GM12801 (cell line): ENCODE measurements around the gene CPED1.

Source experiments
- CTCF ChIP-seq: IDR thresholded peaks from one replicate; pipeline ENCODE4 v1.5.1; 2011; ENCODE audit warnings: control low read depth; ENCODE audit not compliant: insufficient read length; ENCODE audit errors: extremely low read depth

Gene CPED1

DNA sequence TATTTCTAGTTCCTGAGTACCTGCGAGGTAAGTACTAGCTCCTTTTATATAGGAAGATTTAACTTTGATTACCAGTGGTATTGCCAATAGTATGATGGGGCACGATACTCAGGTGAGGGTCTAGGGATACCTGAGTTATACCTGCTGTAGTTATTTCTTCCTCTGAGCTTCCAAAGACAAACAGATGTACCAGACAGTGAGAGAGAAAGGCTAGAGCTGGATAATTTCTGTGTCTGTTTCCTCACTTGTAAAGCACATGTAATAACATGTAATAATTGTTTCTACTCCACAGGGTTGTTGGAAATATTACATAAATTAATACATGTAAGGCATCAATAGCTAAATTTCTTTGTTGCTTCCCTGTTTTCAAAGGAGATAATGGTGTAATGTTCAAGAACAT is 53.7 kb downstream of the CPED1 start:
- TF ChIP-seq CTCF = no peak

GRCh38 chr7:121042899-121043298 is 54.4 kb downstream of the CPED1 start:
- TF ChIP-seq CTCF = no peak

GRCh38 chr7:121043314-121044234 is 55.1 kb downstream of the CPED1 start:
- no peak for TF ChIP-seq CTCF

DNA sequence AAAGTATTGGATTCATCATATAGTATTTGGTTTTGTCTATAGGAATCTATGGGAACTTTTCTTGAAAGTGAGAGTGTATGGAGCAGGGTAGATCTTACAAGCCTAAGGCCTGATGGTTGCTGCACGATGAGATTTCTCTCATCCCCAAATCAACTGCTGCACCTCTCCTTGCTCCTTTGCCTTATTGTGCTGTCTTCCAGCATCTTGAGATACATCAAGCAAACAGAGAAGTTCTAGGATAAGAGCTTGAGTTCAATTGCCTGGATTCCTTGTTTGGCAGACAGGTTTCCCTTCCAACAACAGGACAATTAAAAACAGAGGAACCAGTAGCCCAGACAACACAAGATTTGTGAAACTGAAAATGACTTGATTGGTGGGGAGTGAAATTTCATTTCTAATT is 56.6 kb downstream of the CPED1 start:
- no peak for TF ChIP-seq CTCF

GRCh38 chr7:121046009-121046408 is 57.5 kb downstream of the CPED1 start:
- no peak for TF ChIP-seq CTCF

GRCh38 chr7:121046893-121047468 is 58.5 kb downstream of the CPED1 start:
- no peak for TF ChIP-seq CTCF

DNA sequence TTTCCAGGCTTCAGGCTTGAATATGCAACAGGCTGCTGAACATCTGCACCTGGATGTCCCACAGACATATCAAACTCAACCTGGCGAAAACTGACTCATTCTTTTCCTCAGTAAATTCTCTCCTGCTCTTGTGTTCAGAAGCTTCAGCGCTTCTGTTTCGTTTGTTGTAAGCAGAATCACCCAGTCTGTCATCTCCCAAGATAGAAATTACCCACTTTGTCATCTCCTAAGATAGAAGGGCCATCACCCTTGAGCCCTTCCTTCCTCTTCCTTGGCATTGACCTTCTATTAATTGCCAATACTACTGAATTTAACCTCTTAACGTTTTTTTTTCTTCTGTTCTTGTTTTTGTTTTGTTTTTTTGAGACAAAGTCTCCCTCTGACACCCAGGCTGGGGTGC is 59.7 kb downstream of the CPED1 start:
- no peak for TF ChIP-seq CTCF
